ENCODE results near the gene JAK1. TPM values are rescaled to one million over a fixed set of nuclear protein-coding genes. Genes with fewer than 3 reads are reported as not detected.

Gene JAK1
- total and polyA plus RNA-seq, 2 of the 8 experiments (the other 6 are each of a cell fraction or from before 2014, with no cell fraction given), result 7.8 to 24.5 TPM

DNA sequence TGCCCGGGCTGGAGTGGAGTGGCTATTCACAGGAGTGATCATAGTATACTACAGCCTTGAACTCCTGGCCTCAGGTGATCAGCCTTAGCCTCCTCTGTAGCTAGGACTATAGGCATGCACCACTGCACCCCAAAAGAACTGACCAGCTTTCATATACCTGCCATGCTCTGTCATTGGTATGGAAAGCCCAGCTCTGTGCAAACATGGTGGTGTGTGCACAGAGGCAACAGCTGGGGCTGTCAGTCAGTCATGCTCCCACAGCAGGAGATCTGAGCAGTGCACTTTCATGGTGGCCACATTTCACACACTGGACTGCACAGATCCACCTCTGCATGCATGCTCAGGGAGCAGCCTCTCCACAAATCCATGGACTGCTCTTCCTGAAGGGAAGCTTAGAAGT is 8.8 kb upstream of the JAK1 start:
- no peak overlapping the region for H4K8ac ChIP-seq (ENCODE audit: extremely low read depth, insufficient read depth, low read length)
- H3K4me2 ChIP-seq (ENCODE audit: insufficient read depth in 1 of 2, low read depth in 2 of 2, low read length in 2 of 2), result no peak overlapping the region
- WGBS, 2 experiments (ENCODE audit: extremely low coverage in 1 of 2, insufficient coverage in 1 of 2, insufficient read length in 1 of 2, insufficient replicate concordance in 2 of 2, low coverage in 1 of 2, low lambda C conversion rate in 2 of 2, missing lambda C conversion rate in 1 of 2), result 93% methylated on average over 1 of the region's 1 CpG; no CpG with 5 or more reads in 1 of the 2 experiments
- H2BK12ac ChIP-seq (ENCODE audit: low read depth, low read length), result peak overlapping the region; percentile 40; the same call in 1 of the 2 replicates
- no peak overlapping the region for H3K27ac ChIP-seq (ENCODE audit: low read depth, low read length)
- no peak overlapping the region for H3K23ac ChIP-seq (ENCODE audit: insufficient read length)
- H2BK15ac ChIP-seq (ENCODE audit: low read length), result no peak overlapping the region
- H3K9ac ChIP-seq (replicated peaks in 1 of 4; ENCODE audit: extremely low read depth in 1 of 4, low read depth in 3 of 4, low read length in 3 of 4), result no peak overlapping the region
- no peak overlapping the region for H4K91ac ChIP-seq (replicated peaks; ENCODE audit: insufficient read length, low read length)
- H2BK120ac ChIP-seq (replicated peaks; ENCODE audit: low read depth, low read length), result no peak overlapping the region
- no peaks in the 10 kb centered on the region for H3K9me3 ChIP-seq (ENCODE audit: insufficient read depth in 2 of 2, low read depth in 1 of 2, low read length in 1 of 2)
- FAIRE-seq, result no peak
- H2AK5ac ChIP-seq (ENCODE audit: low read depth, low read length), result no peak overlapping the region
- H3K14ac ChIP-seq (ENCODE audit: insufficient read length), result no peak overlapping the region
- peaks cover 0 to 9% (median 0%) of the 10 kb centered on the region in 4 experiments; a peak in 2 of 7 replicates for H3K4me1 ChIP-seq (replicated peaks in 1 of 4; ENCODE audit: control insufficient read depth in 3 of 4, insufficient read depth in 4 of 4, low read length in 3 of 4)
- H4K20me1 ChIP-seq (replicated peaks in 1 of 2; ENCODE audit: control insufficient read depth in 1 of 2, insufficient read depth in 2 of 2, low read length in 2 of 2), result no peaks in the 10 kb centered on the region
- no peaks in the 10 kb centered on the region; the same call in 1 of the 2 replicates for H3K23me2 ChIP-seq (ENCODE audit: low read depth, low read length)
- H2BK5ac ChIP-seq (ENCODE audit: low read depth, low read length), result no peak overlapping the region
- no peaks in the 10 kb centered on the region for H3K27me3 ChIP-seq (replicated peaks in 1 of 4; ENCODE audit: control insufficient read depth in 3 of 4, extremely low read depth in 1 of 4, insufficient read depth in 3 of 4, low read length in 3 of 4)
- no peak for DNase-seq (ENCODE audit: low read depth in 1 of 2, low spot score in 2 of 2)
- H3K36me3 ChIP-seq (ENCODE audit: control insufficient read depth in 2 of 4, insufficient read depth in 4 of 4, low read length in 3 of 4), result no peaks in the 10 kb centered on the region
- no peak overlapping the region for H3K4me3 ChIP-seq (ENCODE audit: extremely low read depth in 1 of 4, insufficient read depth in 2 of 4, low read depth in 3 of 4, low read length in 4 of 4)
- ChIA-PET CTCF (ENCODE audit: partially characterized antibody) (interaction anchor here (0.6 to 0.8 kb wide), 3 partner anchors 8 to 954 kb away, joined by 3 to 4 read pairs (median 3); partner anchors contain the start of gene JAK1), POLR2A (ENCODE audit: partially characterized antibody) (interaction anchor here (1.1 kb wide), 1 partner anchor 9 kb away, joined by 4 read pairs; the partner anchor contains the start of gene JAK1)
- H2BK20ac ChIP-seq (ENCODE audit: low read length), result peak overlapping the region; percentile 43; the same call in 1 of the 2 replicates
- H3K79me2 ChIP-seq (ENCODE audit: control insufficient read depth in 1 of 2, insufficient read depth in 2 of 2, low read length in 2 of 2), result no peaks in the 10 kb centered on the region
- no peak overlapping the region for H3K56ac ChIP-seq (replicated peaks; ENCODE audit: insufficient read length, low read depth, low read length)
- H3K18ac ChIP-seq (ENCODE audit: extremely low read depth, low read length), result no peak overlapping the region
- no peak overlapping the region for H3K4ac ChIP-seq (replicated peaks; ENCODE audit: insufficient read length, low read depth, low read length)
- H2AFZ ChIP-seq (ENCODE audit: low read length), result no peak overlapping the region
- no peaks in the 10 kb centered on the region for H3K79me1 ChIP-seq (ENCODE audit: low read depth, low read length)
- H4K5ac ChIP-seq (ENCODE audit: insufficient read length, low read depth, low read length), result no peak overlapping the region
- no peak for TF ChIP-seq EGR1 (IDR thresholded peaks at IDR 0.05; ENCODE audit: borderline replicate concordance, low read depth, low read length)
- no peak for TF ChIP-seq KDM4A (IDR thresholded peaks at IDR 0.05; ENCODE audit: low read depth, low read length, severe bottlenecking)
- no peak for TF ChIP-seq CTBP2 (IDR thresholded peaks at IDR 0.05; ENCODE audit: borderline replicate concordance, insufficient read depth, insufficient read length, low read length)
- TF ChIP-seq MAX (IDR thresholded peaks at IDR 0.05), result no peak
- TF ChIP-seq GTF2F1 (IDR thresholded peaks at IDR 0.05; ENCODE audit: borderline replicate concordance, low read depth, low read length), result no peak
- TF ChIP-seq CHD1 (IDR thresholded peaks at IDR 0.05; ENCODE audit: low read depth, low read length), result no peak
- TF ChIP-seq SIX5 (IDR thresholded peaks at IDR 0.05; ENCODE audit: low read depth, low read length), result no peak
- no peak for TF ChIP-seq PHF8 (conservative IDR thresholded peaks at IDR 0.05; ENCODE audit: low read depth, low read length)
- no peak for TF ChIP-seq CHD2 (IDR thresholded peaks at IDR 0.05; ENCODE audit: low read length)
- no peak for TF ChIP-seq RXRA (IDR thresholded peaks at IDR 0.05; ENCODE audit: insufficient read depth, low read depth, low read length)
- TF ChIP-seq, protein P1, sequence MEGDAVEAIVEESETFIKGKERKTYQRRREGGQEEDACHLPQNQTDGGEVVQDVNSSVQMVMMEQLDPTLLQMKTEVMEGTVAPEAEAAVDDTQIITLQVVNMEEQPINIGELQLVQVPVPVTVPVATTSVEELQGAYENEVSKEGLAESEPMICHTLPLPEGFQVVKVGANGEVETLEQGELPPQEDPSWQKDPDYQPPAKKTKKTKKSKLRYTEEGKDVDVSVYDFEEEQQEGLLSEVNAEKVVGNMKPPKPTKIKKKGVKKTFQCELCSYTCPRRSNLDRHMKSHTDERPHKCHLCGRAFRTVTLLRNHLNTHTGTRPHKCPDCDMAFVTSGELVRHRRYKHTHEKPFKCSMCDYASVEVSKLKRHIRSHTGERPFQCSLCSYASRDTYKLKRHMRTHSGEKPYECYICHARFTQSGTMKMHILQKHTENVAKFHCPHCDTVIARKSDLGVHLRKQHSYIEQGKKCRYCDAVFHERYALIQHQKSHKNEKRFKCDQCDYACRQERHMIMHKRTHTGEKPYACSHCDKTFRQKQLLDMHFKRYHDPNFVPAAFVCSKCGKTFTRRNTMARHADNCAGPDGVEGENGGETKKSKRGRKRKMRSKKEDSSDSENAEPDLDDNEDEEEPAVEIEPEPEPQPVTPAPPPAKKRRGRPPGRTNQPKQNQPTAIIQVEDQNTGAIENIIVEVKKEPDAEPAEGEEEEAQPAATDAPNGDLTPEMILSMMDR (IDR thresholded peaks at IDR 0.05; ENCODE audit: control extremely low read depth in 1 of 3, insufficient read depth in 1 of 3, low read depth in 1 of 3, low read length in 3 of 3), result no peak

Measured in H1 (cell line).